OCI-LY7 (cell line): ENCODE results near the gene PDE11A.

Experiments used
- EZH2phosphoT487 ChIP-seq: fragments of 200-600 bp; sonication (generic); IDR thresholded peaks from 2 replicates; pipeline ENCODE4 v1.6.1; 2018; ENCODE audit warnings: low read depth, borderline replicate concordance, mild to moderate bottlenecking, mixed run types, antibody characterized with exemption, low read length, moderate library complexity, mixed read lengths
- TF ChIP-seq, protein P1 (sequence below): fragments of 200-600 bp; sonication (generic); conservative IDR thresholded peaks from 2 replicates; pipeline ENCODE4 v1.5.1; 2014; ENCODE audit warnings: mild to moderate bottlenecking, antibody characterized with exemption, low read length, moderate library complexity, mixed read lengths

DNA sequence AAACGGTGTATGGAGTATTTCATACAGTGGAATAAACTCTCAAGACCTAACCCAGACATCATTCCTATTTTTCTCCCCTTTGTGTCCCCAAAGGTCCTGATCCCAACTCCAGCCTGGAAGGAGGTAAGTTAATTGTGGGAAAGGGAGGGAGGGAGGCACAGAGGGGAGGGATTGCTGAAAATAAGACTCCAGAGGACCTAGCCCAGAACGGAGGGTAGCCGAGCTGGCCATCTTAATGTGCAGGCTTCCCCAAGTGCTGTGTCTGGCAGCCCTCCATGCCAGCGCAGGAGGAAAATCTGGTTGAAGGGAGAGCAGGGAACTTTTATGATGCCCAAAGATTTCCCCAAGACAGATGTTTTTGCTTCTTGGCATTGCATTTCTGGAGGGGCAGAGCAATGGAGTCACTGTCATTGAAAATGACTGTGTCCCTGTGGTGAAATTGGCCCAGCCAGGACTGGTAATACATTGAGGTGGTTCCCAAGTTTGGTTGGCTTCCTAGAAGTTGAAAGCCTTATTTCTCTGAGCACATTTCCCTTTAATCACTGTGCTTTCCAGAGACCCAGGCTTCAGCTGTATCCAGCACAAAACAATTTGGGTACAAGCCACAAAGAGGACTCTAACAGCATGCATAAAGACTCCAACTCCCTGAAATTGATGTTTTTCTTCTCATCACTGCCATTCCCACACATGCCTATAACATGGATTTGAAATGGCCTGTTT lies 477.3 kb downstream of the PDE11A start:
- no peak for TF ChIP-seq EZH2phosphoT487
- TF ChIP-seq, protein P1, sequence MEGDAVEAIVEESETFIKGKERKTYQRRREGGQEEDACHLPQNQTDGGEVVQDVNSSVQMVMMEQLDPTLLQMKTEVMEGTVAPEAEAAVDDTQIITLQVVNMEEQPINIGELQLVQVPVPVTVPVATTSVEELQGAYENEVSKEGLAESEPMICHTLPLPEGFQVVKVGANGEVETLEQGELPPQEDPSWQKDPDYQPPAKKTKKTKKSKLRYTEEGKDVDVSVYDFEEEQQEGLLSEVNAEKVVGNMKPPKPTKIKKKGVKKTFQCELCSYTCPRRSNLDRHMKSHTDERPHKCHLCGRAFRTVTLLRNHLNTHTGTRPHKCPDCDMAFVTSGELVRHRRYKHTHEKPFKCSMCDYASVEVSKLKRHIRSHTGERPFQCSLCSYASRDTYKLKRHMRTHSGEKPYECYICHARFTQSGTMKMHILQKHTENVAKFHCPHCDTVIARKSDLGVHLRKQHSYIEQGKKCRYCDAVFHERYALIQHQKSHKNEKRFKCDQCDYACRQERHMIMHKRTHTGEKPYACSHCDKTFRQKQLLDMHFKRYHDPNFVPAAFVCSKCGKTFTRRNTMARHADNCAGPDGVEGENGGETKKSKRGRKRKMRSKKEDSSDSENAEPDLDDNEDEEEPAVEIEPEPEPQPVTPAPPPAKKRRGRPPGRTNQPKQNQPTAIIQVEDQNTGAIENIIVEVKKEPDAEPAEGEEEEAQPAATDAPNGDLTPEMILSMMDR: no peak
